GM08714 (cell line): ENCODE data around the gene SEMA3B.

Source experiments
- H3K4me3 ChIP-seq: fragments of 200-500 bp; sonication (Bioruptor generic); 2 replicates; pipeline ENCODE4 v1.5.1; 2014; ENCODE audit warnings: mild to moderate bottlenecking, low read length, inconsistent platforms
- ZNF274 ChIP-seq: IDR thresholded peaks from 2 replicates; pipeline ENCODE4 v1.6.1; 2012; ENCODE audit warnings: mild to moderate bottlenecking, low read depth, low read length

The SEMA3B gene

DNA sequence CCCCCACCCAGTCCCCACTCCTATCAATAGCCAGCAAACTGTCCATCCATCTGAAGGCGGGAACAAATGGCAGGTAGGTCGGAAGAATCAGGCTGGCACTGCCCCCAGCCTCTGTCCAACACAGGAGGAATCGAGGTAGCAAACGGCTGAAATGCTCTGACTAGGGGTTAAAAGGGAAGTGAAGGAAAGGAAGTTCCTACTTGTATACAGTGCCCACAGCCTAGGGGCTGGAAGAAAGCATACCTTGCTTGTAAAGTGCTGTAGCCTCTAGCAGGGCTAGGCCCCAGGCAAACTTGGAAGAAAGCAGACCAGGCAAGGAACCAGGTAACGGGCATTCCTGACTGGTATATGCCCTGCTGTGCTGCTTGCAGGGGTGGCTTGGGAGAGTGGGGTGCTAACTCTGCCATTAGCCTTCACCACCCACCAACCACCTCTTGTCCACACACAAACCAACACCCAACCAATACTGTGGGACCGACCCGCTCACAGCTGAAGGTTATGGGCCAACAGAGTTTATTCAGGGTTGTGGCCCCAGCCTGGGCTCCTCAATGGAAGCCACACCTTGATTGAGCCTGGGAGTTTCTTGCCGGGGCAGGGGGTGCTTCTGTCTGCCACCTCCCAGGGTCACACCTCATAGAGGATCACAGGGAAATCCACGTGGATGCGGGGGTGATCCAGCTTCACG is 56.7 kb downstream of the SEMA3B start:
- H3K4me3 ChIP-seq: no peak overlapping the region
- no peak for TF ChIP-seq ZNF274

DNA sequence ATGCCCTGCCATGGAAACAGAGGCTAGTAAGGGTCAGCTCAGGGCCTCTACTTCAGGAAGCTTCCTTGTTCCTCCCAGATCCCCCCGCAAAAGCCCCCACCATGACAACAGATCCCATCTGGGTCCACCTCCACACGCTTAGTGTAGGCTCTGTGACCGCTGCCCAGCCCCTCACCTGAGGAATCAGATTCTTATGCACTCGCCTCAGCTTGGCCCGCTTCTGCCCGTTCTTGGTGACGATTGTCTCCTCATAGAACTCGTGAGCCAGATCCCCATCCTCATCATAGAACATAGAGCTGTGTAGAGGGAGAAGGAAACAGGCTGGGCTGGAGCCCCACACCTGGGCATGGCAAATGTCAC is 57.2 kb downstream of the SEMA3B start:
- no peak overlapping the region for H3K4me3 ChIP-seq
- no peak for TF ChIP-seq ZNF274

DNA sequence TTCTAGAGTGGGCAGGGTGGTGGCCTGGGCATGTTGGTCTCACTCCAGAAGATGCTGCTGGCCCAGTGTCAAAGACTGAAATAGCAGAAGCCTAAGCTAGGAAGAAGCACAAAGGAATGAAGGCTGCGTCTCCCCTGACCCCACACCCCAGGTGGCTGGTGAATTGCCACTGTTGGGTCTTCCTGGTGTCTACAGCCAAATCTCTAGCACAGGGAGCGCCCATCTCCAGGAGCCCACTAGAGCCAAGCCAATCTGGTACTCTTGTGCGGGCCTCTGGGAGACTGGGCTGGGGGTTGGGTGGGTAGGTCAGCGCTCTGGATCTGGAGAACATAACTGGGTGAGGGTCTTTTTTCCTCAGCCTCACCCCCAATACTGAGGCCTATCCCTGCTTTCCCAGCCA is 58.2 kb downstream of the SEMA3B start:
- no peak for TF ChIP-seq ZNF274
- H3K4me3 ChIP-seq: peak overlapping the region; percentile 94
